Stimulated activated CD4-positive, alpha-beta T cell treated with anti-CD3 and anti-CD28 coated beads, Interleukin-1b, Interleukin-23, amount 100 ng/mL, for 1 hour (primary cell): ENCODE results near the gene GBX1.

ENCODE experiments used
- DNase-seq, 2 donors: peaks; one replicate each; pipeline ENCODE4 v3.0.0-alpha.2; 2020; ENCODE audit warnings: low read depth in 2 of 2

The GBX1 gene

GRCh38 chr7:151139791-151140190 lies 27.7 kb downstream of the GBX1 start:
- no peak for DNase-seq

GRCh38 chr7:151139071-151139790 lies 28.3 kb downstream of the GBX1 start:
- DNase-seq: no peak

- DNase-seq: no peak
Observed at GRCh38 chr7:151138153-151138851, 29.2 kb downstream of the GBX1 start.

GRCh38 chr7:151137791-151138152 lies 29.7 kb downstream of the GBX1 start:
- DNase-seq: no peak

- no peak for DNase-seq
Observed at GRCh38 chr7:151137076-151137675, 30.3 kb downstream of the GBX1 start.

GRCh38 chr7:151135866-151136843 lies 31.3 kb downstream of the GBX1 start:
- DNase-seq: no peak

GRCh38 chr7:151135525-151135845 lies 32.0 kb downstream of the GBX1 start:
- no peak for DNase-seq

GRCh38 chr7:151134743-151135524 lies 32.6 kb downstream of the GBX1 start:
- DNase-seq: no peak

- no peak for DNase-seq
Observed at GRCh38 chr7:151133986-151134742, 33.3 kb downstream of the GBX1 start.

- DNase-seq: no peak
Observed at GRCh38 chr7:151133266-151133985, 34.1 kb downstream of the GBX1 start.

- DNase-seq: no peak
Observed at GRCh38 chr7:151132461-151133205, 34.9 kb downstream of the GBX1 start.

- no peak for DNase-seq
Observed at GRCh38 chr7:151131592-151132293, 35.8 kb downstream of the GBX1 start.

- DNase-seq: no peak
Observed at GRCh38 chr7:151131224-151131591, 36.3 kb downstream of the GBX1 start.

GRCh38 chr7:151130741-151131157 lies 36.7 kb downstream of the GBX1 start:
- no peak for DNase-seq

GRCh38 chr7:151129960-151130591 lies 37.4 kb downstream of the GBX1 start:
- no peak for DNase-seq

GRCh38 chr7:151129117-151129959 lies 38.2 kb downstream of the GBX1 start:
- DNase-seq: no peak

GRCh38 chr7:151128716-151129115 lies 38.8 kb downstream of the GBX1 start:
- no peak for DNase-seq
